K562 (cell line): ENCODE data around the gene HRAS. TPM values are rescaled to one million over a fixed set of nuclear protein-coding genes. Genes with fewer than 3 reads are reported as not detected.

Experiments
- EWSR1 ChIP-seq: fragments of 450-650 bp; IDR thresholded peaks from 2 replicates; pipeline ENCODE4 v1.6.1; 2018; ENCODE audit warnings: borderline replicate concordance, mild to moderate bottlenecking, low read depth, moderate library complexity; ENCODE audit not compliant: partially characterized antibody
- KDM5B ChIP-seq: fragments of 200-600 bp; sonication (generic); IDR thresholded peaks from 2 replicates; pipeline ENCODE4 v1.6.1; 2012; ENCODE audit warnings: low read depth, mild to moderate bottlenecking, moderate library complexity, low read length, control low read depth, inconsistent platforms; ENCODE audit not compliant: insufficient replicate concordance
- POLR2G ChIP-seq: fragments of 200-400 bp; formaldehyde crosslinking; IDR thresholded peaks from 2 replicates; pipeline ENCODE4 v1.6.1; 2017; ENCODE audit warnings: low read depth, mild to moderate bottlenecking, antibody characterized with exemption, low read length, moderate library complexity
- ZNF384 ChIP-seq: IDR thresholded peaks from 2 replicates; pipeline ENCODE4 v1.6.1; 2012; ENCODE audit warnings: low read depth, low read length, improper control_type of control experiment
- ZNF79 ChIP-seq: fragments of 250-450 bp; sonication (Bioruptor Pico); IDR thresholded peaks from 2 replicates; pipeline ENCODE4 v1.4.0; 2020; ENCODE audit warnings: low read depth, mild to moderate bottlenecking, moderate library complexity
- polyA plus RNA-seq, 8 experiments: library from polyadenylated mRNA; depleted of rRNA in 4 of 8; stranded (reverse) in 5 of 8; unstranded in 3 of 8; fragments of >200 nt; fragmentation: Nextera tagmentation in 2 of 8; fragmentation: Illumina TruSeq in 1 of 8; extraction: Ambion mirVana in 2 of 8; extraction: Trizol in 1 of 8; gene quantifications; 2 replicates each; pipeline versions ENCODE4 v1.2.1 to v1.2.3, GENCODE V29; 2011 to 2014; ENCODE audit warnings: inconsistent platforms in 1 of 8, missing spikeins in 1 of 8
- total RNA-seq, 7 experiments: library from RNA; depleted of rRNA in 6 of 7; stranded (reverse); fragments of >200 nt in 6 of 7; fragmentation: Illumina TruSeq in 2 of 7; extraction: Trizol in 2 of 7; gene quantifications; 2 replicates each; pipeline versions ENCODE4 v1.2.1 to v1.2.3, GENCODE V29; 2011 to 2021; ENCODE audit warnings: low replicate concordance in 1 of 7
- TF ChIP-seq, protein P1 (sequence below), 3 experiments: fragments of 200-800 bp in 1 of 3; sonication (Bioruptor generic) in 1 of 3; sonication (generic) in 1 of 3; formaldehyde crosslinking in 1 of 3; IDR thresholded peaks; 2 replicates each; pipeline versions ENCODE4 v1.6.1 to v1.8.0; 2016 to 2022; ENCODE audit warnings: mild to moderate bottlenecking in 2 of 3, missing compliant biosample characterization in 2 of 3, missing genetic modification characterization in 2 of 3, missing genetic modification reagents in 1 of 3
- TF ChIP-seq, protein P2 (sequence below): IDR thresholded peaks from 2 replicates; pipeline ENCODE4 v1.6.1; 2011; ENCODE audit warnings: borderline replicate concordance, low read depth, mild to moderate bottlenecking, moderate library complexity, low read length; ENCODE audit not compliant: insufficient read depth, poor library complexity, severe bottlenecking
- TF ChIP-seq, protein P3 (sequence below): fragments of 450-650 bp; IDR thresholded peaks from 2 replicates; pipeline ENCODE4 v1.6.1; 2016; ENCODE audit warnings: mild to moderate bottlenecking, moderate library complexity
- TF ChIP-seq, protein P4 (sequence below): sonication (generic); formaldehyde crosslinking; IDR thresholded peaks from 2 replicates; pipeline ENCODE4 v1.8.0; 2022; ENCODE audit warnings: mild to moderate bottlenecking, low read depth, missing genetic modification reagents

Gene HRAS
- total and polyA plus RNA-seq, 9 of the 15 experiments (the other 6 are each of a cell fraction or from before 2014, with no cell fraction given) = 2.8 to 73.5 (median 29.6) TPM

DNA sequence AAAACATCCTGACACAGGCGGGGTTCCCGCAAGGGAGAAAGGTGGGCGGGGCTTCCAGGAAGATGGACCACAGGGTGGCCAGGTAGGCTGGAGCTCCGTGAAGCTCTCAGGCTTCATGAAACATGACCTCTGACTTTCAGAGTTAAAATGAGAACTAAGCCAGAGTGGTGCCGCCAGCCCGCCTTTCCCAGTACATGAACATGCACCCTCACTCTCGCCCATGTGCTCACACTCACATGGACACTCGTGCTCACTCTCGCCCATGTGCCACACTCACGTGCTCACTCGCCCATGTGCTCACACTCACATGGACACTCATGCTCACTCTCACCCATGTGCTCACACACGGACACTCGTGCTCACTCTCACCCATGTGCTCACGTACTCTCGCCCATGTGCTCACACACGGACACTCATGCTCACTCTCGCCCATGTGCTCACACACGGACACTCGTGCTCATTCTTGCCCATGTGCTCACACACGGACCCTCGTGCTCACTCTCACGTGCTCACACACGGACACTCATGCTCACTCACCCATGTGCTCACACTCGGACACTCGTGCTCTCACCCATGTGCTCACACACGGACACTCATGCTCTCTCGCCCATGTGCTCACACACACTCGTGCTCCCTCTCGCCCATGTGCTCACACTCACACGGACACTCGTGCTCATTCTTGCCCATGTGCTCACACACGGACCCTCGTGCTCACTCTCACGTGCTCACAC lies 38.4 kb downstream of the HRAS start (continued):
- TF ChIP-seq EWSR1 (no peak), ZNF79 (CRISPR knock-in tag) (no peak), ZNF384 (no peak), KDM5B (no peak), POLR2G (peak; percentile 61)
- TF ChIP-seq, protein P1, sequence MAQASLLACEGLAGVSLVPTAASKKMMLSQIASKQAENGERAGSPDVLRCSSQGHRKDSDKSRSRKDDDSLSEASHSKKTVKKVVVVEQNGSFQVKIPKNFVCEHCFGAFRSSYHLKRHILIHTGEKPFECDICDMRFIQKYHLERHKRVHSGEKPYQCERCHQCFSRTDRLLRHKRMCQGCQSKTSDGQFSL (CRISPR knock-in tag; IDR thresholded peaks at IDR 0.05) = peak; percentile 12; the same call in 1 of the 2 replicates
- TF ChIP-seq, protein P1 (tag; IDR thresholded peaks at IDR 0.05) = no peak
- TF ChIP-seq, protein P2, sequence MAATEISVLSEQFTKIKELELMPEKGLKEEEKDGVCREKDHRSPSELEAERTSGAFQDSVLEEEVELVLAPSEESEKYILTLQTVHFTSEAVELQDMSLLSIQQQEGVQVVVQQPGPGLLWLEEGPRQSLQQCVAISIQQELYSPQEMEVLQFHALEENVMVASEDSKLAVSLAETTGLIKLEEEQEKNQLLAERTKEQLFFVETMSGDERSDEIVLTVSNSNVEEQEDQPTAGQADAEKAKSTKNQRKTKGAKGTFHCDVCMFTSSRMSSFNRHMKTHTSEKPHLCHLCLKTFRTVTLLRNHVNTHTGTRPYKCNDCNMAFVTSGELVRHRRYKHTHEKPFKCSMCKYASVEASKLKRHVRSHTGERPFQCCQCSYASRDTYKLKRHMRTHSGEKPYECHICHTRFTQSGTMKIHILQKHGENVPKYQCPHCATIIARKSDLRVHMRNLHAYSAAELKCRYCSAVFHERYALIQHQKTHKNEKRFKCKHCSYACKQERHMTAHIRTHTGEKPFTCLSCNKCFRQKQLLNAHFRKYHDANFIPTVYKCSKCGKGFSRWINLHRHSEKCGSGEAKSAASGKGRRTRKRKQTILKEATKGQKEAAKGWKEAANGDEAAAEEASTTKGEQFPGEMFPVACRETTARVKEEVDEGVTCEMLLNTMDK = no peak
- TF ChIP-seq, protein P3, sequence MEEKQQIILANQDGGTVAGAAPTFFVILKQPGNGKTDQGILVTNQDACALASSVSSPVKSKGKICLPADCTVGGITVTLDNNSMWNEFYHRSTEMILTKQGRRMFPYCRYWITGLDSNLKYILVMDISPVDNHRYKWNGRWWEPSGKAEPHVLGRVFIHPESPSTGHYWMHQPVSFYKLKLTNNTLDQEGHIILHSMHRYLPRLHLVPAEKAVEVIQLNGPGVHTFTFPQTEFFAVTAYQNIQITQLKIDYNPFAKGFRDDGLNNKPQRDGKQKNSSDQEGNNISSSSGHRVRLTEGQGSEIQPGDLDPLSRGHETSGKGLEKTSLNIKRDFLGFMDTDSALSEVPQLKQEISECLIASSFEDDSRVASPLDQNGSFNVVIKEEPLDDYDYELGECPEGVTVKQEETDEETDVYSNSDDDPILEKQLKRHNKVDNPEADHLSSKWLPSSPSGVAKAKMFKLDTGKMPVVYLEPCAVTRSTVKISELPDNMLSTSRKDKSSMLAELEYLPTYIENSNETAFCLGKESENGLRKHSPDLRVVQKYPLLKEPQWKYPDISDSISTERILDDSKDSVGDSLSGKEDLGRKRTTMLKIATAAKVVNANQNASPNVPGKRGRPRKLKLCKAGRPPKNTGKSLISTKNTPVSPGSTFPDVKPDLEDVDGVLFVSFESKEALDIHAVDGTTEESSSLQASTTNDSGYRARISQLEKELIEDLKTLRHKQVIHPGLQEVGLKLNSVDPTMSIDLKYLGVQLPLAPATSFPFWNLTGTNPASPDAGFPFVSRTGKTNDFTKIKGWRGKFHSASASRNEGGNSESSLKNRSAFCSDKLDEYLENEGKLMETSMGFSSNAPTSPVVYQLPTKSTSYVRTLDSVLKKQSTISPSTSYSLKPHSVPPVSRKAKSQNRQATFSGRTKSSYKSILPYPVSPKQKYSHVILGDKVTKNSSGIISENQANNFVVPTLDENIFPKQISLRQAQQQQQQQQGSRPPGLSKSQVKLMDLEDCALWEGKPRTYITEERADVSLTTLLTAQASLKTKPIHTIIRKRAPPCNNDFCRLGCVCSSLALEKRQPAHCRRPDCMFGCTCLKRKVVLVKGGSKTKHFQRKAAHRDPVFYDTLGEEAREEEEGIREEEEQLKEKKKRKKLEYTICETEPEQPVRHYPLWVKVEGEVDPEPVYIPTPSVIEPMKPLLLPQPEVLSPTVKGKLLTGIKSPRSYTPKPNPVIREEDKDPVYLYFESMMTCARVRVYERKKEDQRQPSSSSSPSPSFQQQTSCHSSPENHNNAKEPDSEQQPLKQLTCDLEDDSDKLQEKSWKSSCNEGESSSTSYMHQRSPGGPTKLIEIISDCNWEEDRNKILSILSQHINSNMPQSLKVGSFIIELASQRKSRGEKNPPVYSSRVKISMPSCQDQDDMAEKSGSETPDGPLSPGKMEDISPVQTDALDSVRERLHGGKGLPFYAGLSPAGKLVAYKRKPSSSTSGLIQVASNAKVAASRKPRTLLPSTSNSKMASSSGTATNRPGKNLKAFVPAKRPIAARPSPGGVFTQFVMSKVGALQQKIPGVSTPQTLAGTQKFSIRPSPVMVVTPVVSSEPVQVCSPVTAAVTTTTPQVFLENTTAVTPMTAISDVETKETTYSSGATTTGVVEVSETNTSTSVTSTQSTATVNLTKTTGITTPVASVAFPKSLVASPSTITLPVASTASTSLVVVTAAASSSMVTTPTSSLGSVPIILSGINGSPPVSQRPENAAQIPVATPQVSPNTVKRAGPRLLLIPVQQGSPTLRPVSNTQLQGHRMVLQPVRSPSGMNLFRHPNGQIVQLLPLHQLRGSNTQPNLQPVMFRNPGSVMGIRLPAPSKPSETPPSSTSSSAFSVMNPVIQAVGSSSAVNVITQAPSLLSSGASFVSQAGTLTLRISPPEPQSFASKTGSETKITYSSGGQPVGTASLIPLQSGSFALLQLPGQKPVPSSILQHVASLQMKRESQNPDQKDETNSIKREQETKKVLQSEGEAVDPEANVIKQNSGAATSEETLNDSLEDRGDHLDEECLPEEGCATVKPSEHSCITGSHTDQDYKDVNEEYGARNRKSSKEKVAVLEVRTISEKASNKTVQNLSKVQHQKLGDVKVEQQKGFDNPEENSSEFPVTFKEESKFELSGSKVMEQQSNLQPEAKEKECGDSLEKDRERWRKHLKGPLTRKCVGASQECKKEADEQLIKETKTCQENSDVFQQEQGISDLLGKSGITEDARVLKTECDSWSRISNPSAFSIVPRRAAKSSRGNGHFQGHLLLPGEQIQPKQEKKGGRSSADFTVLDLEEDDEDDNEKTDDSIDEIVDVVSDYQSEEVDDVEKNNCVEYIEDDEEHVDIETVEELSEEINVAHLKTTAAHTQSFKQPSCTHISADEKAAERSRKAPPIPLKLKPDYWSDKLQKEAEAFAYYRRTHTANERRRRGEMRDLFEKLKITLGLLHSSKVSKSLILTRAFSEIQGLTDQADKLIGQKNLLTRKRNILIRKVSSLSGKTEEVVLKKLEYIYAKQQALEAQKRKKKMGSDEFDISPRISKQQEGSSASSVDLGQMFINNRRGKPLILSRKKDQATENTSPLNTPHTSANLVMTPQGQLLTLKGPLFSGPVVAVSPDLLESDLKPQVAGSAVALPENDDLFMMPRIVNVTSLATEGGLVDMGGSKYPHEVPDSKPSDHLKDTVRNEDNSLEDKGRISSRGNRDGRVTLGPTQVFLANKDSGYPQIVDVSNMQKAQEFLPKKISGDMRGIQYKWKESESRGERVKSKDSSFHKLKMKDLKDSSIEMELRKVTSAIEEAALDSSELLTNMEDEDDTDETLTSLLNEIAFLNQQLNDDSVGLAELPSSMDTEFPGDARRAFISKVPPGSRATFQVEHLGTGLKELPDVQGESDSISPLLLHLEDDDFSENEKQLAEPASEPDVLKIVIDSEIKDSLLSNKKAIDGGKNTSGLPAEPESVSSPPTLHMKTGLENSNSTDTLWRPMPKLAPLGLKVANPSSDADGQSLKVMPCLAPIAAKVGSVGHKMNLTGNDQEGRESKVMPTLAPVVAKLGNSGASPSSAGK = peak; percentile 76
- TF ChIP-seq, protein P4, sequence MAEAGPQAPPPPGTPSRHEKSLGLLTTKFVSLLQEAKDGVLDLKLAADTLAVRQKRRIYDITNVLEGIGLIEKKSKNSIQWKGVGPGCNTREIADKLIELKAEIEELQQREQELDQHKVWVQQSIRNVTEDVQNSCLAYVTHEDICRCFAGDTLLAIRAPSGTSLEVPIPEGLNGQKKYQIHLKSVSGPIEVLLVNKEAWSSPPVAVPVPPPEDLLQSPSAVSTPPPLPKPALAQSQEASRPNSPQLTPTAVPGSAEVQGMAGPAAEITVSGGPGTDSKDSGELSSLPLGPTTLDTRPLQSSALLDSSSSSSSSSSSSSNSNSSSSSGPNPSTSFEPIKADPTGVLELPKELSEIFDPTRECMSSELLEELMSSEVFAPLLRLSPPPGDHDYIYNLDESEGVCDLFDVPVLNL (CRISPR knock-in tag) = peak; percentile 67; the same call in 1 of the 2 replicates
